GM20431 (cell line): ENCODE data around the gene CERKL.

Experiments used
- in situ Hi-C: fragments of 300-500 bp; cut with MseI, MboI; formaldehyde crosslinking; loops from one replicate; pipeline ENCODE4 v1.15.0; 2020; ENCODE audit warnings: low sequenced_read_pairs; ENCODE audit not compliant: unreplicated experiment

CERKL gene

GRCh38 chr2:181678861-181679543, 22.1 kb upstream of the CERKL start:
- in situ Hi-C loops = no loop called here

- in situ Hi-C loops = no loop called here
Observed at GRCh38 chr2:181677912-181678586, 21.1 kb upstream of the CERKL start.

- in situ Hi-C loops = no loop called here
Observed at GRCh38 chr2:181675254-181675653, 18.3 kb upstream of the CERKL start.

GRCh38 chr2:181674461-181674860, 17.6 kb upstream of the CERKL start:
- in situ Hi-C loops = no loop called here

- in situ Hi-C loops = no loop called here
Observed at GRCh38 chr2:181673173-181673572, 16.3 kb upstream of the CERKL start.

GRCh38 chr2:181672255-181673008, 15.5 kb upstream of the CERKL start:
- in situ Hi-C loops = no loop called here

GRCh38 chr2:181670632-181671031, 13.7 kb upstream of the CERKL start:
- in situ Hi-C loops = no loop called here

GRCh38 chr2:181667234-181667633, 10.3 kb upstream of the CERKL start:
- in situ Hi-C loops = no loop called here

GRCh38 chr2:181662287-181662686, 5.4 kb upstream of the CERKL start:
- in situ Hi-C loops = no loop called here

- in situ Hi-C loops = no loop called here
Observed at GRCh38 chr2:181660181-181660580, 3.3 kb upstream of the CERKL start.

GRCh38 chr2:181658444-181658843, 1.5 kb upstream of the CERKL start:
- in situ Hi-C loops = no loop called here

- in situ Hi-C loops = no loop called here
Observed at GRCh38 chr2:181657379-181657778, 474 bp upstream of the CERKL start.

GRCh38 chr2:181655519-181655918, 1.4 kb downstream of the CERKL start:
- in situ Hi-C loops = no loop called here

GRCh38 chr2:181649436-181649979, 7.4 kb downstream of the CERKL start:
- in situ Hi-C loops = no loop called here

- in situ Hi-C loops = no loop called here
Observed at GRCh38 chr2:181648478-181649155, 8.3 kb downstream of the CERKL start.

- in situ Hi-C loops = no loop called here
Observed at GRCh38 chr2:181646415-181646987, 10.4 kb downstream of the CERKL start.

- in situ Hi-C loops = no loop called here
Observed at GRCh38 chr2:181643151-181643550, 13.8 kb downstream of the CERKL start.

- in situ Hi-C loops = no loop called here
Observed at GRCh38 chr2:181642086-181642485, 14.8 kb downstream of the CERKL start.

- in situ Hi-C loops = no loop called here
Observed at GRCh38 chr2:181639686-181640085, 17.2 kb downstream of the CERKL start.
